DMS 273 treated with DMSO at 0.1 percent for 48 hours (cell line): ENCODE measurements around the gene UNC13B.
"Not testable (repeated sequence)": the region's sequence is repeated elsewhere in the genome, so short reads cannot be mapped to it uniquely, and the experiment has no call there.

ENCODE experiments used
- DNase-seq: peaks from one replicate; lab custom pipeline; 2025; lab: John Stamatoyannopoulos, UW

The UNC13B gene

GRCh38 chr9:35226651-35227050 is 64.8 kb downstream of the UNC13B start:
- DNase-seq: no peak

DNA sequence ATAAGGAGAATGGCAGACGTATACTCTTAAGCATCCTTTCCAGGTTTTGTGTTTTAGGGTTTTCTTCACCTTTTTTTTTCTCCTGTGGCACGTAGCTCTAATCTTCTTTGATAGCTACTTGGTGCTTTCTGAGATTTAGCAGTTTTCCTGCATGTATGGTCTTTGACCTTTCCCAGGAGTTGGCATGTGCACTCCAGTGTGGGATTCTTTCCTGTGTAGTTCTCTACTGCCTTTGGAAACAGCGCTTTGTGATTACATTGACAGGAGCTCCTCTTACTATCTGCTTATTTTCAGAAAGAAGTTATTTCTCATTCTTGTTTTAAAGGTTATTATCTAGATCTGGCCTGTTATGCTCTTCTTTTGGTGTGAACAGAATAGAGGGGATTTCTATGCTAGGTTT is 65.5 kb downstream of the UNC13B start:
- no peak for DNase-seq

- DNase-seq: no peak
Measured at GRCh38 chr9:35229066-35229778, 67.4 kb downstream of the UNC13B start.

- DNase-seq: no peak
Measured at GRCh38 chr9:35229779-35230143, 68.0 kb downstream of the UNC13B start.

DNA sequence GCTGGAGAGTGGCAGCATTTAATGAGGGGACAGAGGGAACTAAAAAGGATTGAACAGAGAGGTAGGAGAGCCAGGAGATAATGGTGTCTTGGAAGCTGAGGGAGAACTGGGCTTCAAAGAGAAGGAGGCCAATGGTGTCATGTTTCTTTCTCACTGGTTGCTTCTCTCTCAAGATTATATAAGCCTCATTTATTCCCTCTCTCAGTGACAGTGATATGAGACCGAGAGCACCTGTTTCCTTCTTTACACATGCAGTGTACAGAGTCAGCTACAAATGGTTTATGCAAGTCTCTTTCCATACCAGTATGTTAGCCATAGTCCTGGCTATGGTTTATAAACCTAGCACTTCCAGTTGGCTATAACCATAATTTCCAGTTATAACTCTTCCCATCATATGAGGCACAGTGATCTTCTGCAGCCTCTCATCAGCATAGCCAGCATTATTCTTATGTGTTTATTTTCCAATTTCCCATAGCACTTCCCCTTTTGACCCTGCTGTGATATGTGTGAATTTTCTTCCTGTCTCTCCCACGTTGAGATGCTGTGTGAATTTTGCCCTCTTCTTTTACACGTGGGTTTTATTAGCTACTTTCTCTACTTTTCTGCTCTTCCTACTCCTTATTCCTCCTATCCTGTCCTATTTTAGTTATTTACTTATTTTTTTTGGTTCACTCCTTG is 71.2 kb downstream of the UNC13B start:
- no peak for DNase-seq

DNA sequence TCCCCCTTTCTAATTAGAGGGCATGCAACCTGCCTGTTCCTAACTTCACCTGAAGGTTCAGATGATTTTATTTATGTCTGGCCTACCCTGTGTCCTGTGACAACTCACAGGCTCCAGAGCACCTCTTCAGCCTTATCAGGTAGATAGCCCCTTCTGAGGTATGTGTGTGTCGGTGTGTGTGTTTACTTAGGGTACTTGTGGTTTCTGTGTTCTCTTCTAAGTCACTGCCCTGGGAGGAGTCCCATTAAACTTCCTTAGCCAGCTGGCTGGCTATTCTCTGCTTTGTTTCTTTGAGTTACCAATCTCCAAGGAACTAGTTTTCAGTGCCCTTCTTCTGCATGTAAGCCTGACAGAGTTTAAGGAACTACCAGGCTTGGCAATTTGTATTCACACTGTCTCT is 74.9 kb downstream of the UNC13B start:
- no peak for DNase-seq

DNA sequence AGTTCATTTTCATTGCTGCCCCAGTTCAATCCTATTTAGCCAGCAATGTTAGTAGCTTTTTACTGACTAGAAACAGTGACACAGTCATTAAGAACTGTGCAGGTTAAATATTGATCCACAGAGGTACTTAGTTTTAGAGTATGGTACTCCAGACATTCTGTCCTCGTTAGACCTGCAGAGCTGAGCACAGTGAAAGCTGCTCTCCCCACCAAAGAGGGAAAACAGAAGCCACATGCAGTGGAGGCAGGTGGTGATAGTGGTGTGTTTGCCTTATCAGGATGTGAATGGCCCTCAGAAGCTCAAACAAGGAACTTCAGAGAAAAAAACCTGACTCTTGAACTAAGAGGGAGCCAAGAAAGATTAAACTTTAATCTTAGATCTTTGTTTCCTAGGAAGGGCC is 75.5 kb downstream of the UNC13B start:
- DNase-seq: no peak

DNA sequence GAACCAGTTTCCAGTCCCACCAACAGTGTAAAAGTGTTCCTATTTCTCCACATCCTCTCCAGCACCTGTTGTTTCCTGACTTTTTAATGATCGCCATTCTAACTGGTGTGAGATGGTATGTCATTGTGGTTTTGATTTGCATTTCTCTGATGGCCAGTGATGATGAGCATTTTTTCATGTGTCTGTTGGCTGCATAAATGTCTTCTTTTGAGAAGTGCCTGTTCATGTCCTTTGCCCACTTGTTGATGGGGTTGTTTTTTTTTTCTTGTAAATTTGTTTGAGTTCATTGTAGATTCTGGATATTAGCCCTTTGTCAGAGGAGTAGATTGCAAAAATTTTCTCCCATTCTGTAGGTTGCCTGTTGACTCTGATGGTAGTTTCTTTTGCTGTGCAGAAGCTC is 84.1 kb downstream of the UNC13B start:
- DNase-seq: not testable (repeated sequence)

- no peak for DNase-seq
Measured at GRCh38 chr9:35253075-35253474, 91.3 kb downstream of the UNC13B start.

DNA sequence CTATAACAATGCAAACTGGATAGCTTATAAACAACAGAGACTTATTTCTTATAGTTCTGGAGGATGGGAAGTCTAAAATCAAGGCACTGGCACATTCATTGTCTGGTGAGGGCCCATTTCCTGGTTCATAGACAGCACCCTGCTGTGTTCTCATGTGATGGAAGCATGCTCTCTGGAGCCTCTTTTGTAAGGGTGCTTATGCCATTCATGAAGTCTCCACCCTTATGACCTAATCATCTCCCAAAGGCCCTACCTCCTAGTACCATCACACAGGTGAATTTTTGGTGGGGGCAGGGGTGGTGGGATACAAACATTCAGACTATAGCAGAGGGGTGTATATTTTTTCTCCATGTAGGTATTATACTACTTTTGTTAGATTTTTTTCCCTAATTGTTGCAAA is 92.4 kb downstream of the UNC13B start:
- no peak for DNase-seq

DNA sequence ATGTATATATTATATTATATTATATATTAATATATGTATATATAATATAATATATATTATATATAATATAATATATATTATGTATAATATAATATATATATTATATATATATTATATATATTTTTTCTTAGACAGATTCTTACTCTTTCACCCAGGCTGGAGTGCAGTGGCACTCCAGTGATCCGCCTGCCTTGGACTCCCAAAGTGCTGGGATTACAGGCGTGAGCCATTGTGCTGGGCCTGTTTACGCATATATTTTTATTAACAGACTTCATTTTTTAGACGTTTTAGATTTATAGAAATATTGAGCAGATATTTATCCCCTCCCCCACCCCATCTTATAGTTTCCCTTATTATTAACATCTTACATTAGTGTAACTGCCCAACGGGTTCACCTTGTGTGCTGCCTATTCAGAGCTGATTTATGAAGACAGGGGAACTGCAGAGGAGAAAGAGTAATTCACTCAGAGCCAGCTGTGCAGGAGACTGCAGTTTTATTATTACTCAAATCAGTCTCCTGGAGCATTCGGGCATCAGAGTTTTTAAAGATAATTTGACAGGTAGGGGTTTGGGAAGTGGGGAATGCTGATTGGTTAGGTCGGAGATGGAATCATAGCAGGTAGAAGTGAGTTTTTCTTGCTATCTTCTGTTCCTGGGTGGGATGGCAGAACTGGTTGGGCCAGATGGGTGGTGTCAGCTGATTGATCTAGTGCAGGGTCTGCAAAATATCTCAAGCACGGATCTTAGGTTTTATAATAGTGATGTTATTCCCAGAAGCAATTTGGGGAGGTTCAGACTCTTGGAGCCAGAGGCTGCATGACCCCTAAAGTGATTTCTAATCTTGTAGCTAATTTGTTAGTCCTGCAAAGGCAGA is 93.4 kb downstream of the UNC13B start:
- no peak for DNase-seq

DNA sequence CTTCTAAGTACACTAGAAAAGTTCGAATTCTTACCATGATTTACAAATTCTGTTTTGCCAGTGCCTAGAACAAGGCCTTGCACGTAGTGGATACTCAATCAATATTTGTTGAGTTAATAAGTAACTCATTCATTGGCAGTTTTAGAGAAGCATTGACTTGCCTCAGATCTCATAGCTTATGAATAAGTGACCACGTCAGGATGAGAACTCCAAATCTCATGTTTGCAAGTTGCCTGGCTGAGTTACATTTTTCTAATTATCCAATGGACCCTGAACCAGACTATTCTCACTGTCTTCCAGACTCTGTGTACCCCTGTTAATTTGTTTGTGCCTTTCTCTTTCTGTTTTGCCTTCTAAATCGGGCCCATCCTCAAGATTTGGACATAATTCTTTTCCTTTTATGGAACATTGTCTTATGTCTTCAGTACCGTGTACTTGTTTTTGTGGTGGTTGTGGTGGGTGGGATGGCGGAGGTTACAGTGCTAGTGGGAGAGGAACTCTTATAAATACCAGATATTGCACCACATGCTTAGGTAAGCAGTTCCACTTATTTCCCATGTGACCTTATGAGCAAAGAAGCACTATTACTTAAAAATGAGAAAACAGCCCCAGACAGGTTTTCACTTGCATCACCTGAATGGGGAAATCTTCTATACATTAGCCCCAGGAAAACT is 96.3 kb downstream of the UNC13B start:
- no peak for DNase-seq

- peak; percentile 18 for DNase-seq
Measured at GRCh38 chr9:35258660-35259474, 97.1 kb downstream of the UNC13B start.

DNA sequence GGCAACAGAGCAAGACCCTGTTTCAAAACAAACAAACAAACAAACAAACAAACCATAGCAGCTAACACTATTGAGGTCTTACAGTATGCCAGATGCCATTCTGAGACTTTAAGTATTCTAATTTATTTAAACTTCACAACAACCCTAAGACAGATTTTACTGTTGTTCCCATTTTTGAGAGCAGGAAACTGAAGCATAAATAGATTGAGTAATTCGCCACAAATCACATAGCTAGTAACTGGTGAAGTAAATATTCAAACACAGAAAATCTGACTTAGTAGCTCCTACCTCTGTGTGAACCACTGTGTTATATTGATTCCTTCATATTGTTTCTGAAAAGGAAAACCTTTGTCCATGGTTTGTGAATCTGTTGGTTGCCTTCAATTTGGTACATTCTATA is 98.4 kb downstream of the UNC13B start:
- no peak for DNase-seq

DNA sequence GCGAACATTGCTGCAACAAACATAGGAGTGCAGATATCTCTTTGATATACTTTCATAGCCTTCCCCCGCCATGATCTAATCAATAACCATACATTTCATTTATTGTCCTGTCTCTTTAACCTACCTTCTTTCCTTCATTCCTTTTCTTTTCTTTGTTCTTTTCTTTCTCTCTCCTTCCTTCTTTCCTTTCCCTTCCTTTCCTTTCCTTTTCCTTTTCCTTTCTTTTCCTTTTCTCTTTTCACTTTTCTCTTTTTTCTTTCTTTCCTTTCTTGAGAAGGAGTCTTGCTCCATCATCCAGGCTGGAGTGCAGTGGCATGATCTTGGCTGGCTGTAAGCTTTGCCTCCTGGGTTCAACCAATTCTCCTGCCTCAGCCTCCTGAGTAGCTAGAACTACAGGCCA is 100.3 kb downstream of the UNC13B start:
- DNase-seq: no peak

DNA sequence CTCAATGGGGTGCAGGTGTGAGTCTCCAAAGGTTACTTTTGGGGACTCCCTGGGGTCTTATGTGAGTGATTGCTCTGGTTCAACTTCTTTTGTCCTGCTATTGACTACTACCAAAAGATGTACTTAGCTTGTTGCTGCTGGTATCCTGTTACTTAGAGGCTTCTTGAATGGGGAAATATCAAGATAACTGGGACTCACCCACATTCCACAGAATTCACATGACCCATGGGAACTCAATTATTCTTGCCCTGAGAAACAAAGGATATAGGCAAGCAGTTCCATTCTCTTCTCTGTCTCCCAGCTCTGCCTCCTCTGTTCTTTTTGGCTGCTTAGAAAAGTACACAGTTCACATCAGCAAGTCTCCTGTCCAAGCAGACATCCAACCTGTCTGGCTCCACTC is 105.9 kb downstream of the UNC13B start:
- DNase-seq: no peak

- DNase-seq: no peak
Measured at GRCh38 chr9:35269919-35270318, 108.1 kb downstream of the UNC13B start.

- DNase-seq: no peak
Measured at GRCh38 chr9:35271637-35272036, 109.8 kb downstream of the UNC13B start.

DNA sequence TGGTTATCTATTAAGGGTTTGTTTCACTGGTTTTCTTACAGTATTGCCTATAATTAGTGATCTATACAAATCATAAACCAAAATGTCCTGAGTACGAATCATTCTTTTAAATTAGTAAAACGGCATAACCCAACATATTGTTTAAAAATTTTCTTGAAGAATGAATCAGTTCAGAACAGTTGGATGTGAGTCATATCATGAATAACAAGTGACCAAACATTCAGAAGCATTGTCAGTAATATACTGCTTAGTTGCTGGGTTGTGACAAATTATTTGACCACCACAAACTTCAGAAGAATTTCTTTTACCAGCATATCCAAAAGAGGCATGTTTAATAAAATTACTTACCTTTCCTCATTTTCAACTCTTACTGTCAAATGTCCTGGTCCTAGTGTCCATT is 111.2 kb downstream of the UNC13B start:
- DNase-seq: no peak

DNA sequence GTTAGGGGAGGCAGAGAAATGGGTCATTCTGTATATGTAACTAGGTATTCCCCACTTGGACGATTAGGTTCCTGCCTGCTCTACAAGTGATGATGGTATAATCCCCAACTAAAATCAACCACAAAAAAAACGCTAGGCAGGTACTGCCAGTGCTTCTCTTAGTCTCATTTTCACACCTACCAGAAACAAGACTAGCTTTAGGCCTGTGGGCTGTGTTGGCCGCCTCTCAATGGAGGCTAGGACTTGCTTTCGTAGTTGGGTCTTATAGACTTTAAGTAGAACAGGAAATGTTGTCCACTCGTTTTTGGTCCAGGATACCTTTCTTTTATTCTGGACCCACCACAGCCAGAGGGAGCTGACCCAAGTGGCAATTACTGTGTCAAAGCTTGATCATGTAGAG is 111.8 kb downstream of the UNC13B start:
- no peak for DNase-seq

DNA sequence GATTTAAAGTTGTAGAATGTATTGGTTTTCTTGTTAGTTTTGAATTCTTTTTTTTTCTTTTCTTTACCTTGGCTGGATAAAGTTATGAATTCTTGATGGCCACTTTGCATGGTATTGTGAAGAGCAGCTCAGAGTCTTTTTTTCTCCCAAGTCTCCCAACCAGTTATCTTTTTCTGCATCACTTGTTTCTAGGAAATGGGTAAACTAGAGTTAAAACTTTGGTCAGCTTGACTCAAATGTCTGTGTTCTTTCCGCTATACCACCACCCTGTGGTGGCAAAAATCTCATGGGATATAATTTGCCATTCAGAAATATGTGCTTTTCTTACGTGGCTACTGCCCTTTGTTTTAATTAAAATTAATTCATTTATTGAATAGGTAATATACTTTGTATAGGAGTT is 113.2 kb downstream of the UNC13B start:
- DNase-seq: no peak

DNA sequence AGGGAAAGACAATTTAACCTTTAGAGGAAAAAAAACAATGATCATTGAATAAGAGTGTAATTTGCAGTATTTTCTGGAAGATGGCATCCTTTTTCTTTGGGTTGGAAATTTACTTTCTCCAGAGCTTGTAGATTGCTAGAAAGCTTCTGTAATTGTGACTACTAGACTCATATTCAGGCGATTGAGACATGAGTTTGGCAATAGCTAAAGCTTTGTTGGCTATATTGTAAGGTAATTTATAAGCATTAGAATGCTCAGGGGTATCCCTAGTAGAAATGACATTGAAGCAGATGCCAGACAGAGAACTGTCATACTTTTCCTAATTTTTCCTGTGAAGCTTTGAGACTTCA is 115.3 kb downstream of the UNC13B start:
- DNase-seq: no peak
